HEK293 (cell line): ENCODE data around the gene SYPL2.

Source experiments
- CTCF ChIA-PET: fragments of 350-600 bp; formaldehyde crosslinking; extraction: SDS; loops from one replicate; lab custom pipeline; 2021; ENCODE audit warnings: antibody characterized with exemption; lab: Yijun Ruan, JAX
- POLR2A ChIA-PET: fragments of 300-600 bp; formaldehyde crosslinking; extraction: SDS; loops from one replicate; lab custom pipeline; 2020; ENCODE audit warnings: antibody characterized with exemption, inconsistent platforms; lab: Yijun Ruan, JAX
- H3K27ac ChIP-seq: fragments of 200-500 bp; sonication (Bioruptor generic); 2 replicates; pipeline ENCODE4 v1.5.1; 2014; ENCODE audit warnings: low read depth, low read length, control low read depth, inconsistent platforms; ENCODE audit errors: extremely low read depth
- H3K36me3 ChIP-seq, 2 experiments: fragments of 200-500 bp in 1 of 2; sonication (Bioruptor generic) in 1 of 2; 1 replicate in 1 of 2; 2 replicates in 1 of 2; pipeline ENCODE4 v1.5.1; 2014 to 2017; ENCODE audit warnings: inconsistent platforms in 2 of 2, low read length in 2 of 2; ENCODE audit not compliant: control insufficient read depth in 2 of 2, insufficient read depth in 1 of 2
- H3K4me1 ChIP-seq: fragments of 200-500 bp; sonication (Bioruptor generic); 2 replicates; pipeline ENCODE4 v1.5.1; 2014; ENCODE audit warnings: mild to moderate bottlenecking, low read length, inconsistent platforms; ENCODE audit not compliant: control insufficient read depth, insufficient read depth
- H3K4me3 ChIP-seq: 2 replicates; pipeline ENCODE4 v1.5.1; 2011; ENCODE audit warnings: low read depth, mild to moderate bottlenecking, control low read depth, low read length, moderate library complexity
- H3K9me3 ChIP-seq: fragments of 200-500 bp; sonication (Bioruptor generic); 2 replicates; pipeline ENCODE4 v1.5.1; 2014; ENCODE audit warnings: low read depth, low read length, inconsistent platforms; ENCODE audit not compliant: control insufficient read depth, insufficient read depth
- PRDM6 ChIP-seq: fragments of 450-650 bp; formaldehyde crosslinking; IDR thresholded peaks from 2 replicates; pipeline ENCODE4 v1.5.1; 2017; ENCODE audit warnings: missing biosample characterization, missing genetic modification characterization
- SETDB1 ChIP-seq: IDR thresholded peaks from one replicate; pipeline ENCODE4 v1.6.1; 2017; ENCODE audit warnings: mild to moderate bottlenecking, low read length, moderate library complexity, mixed read lengths; ENCODE audit not compliant: insufficient read length
- SP7 ChIP-seq: fragments of 450-650 bp; formaldehyde crosslinking; IDR thresholded peaks from 2 replicates; pipeline ENCODE4 v1.5.1; 2016; ENCODE audit warnings: missing biosample characterization, missing genetic modification characterization
- TRIM28 ChIP-seq: IDR thresholded peaks from 2 replicates; pipeline ENCODE4 v1.6.1; 2011; ENCODE audit warnings: low read length, control low read depth, borderline replicate concordance
- ZBTB8A ChIP-seq: fragments of 450-650 bp; formaldehyde crosslinking; IDR thresholded peaks from 2 replicates; pipeline ENCODE4 v1.5.1; 2016; ENCODE audit warnings: missing biosample characterization, missing genetic modification characterization
- ZFP37 ChIP-seq: fragments of 450-650 bp; formaldehyde crosslinking; IDR thresholded peaks from 2 replicates; pipeline ENCODE4 v1.5.1; 2016; ENCODE audit warnings: missing biosample characterization, missing genetic modification characterization
- ZNF10 ChIP-seq: fragments of 450-650 bp; formaldehyde crosslinking; IDR thresholded peaks from 2 replicates; pipeline ENCODE4 v1.5.1; 2017; ENCODE audit warnings: missing biosample characterization, missing genetic modification characterization
- ZNF112 ChIP-seq: fragments of 450-650 bp; formaldehyde crosslinking; IDR thresholded peaks from 2 replicates; pipeline ENCODE4 v1.5.0; 2017; ENCODE audit warnings: missing biosample characterization, missing genetic modification characterization
- ZNF114 ChIP-seq: fragments of 450-650 bp; formaldehyde crosslinking; IDR thresholded peaks from 2 replicates; pipeline ENCODE4 v1.5.0; 2017; ENCODE audit warnings: missing biosample characterization, missing genetic modification characterization
- ZNF155 ChIP-seq: fragments of 450-650 bp; formaldehyde crosslinking; IDR thresholded peaks from 2 replicates; pipeline ENCODE4 v1.5.1; 2016; ENCODE audit warnings: missing biosample characterization, missing genetic modification characterization
- ZNF157 ChIP-seq: fragments of 450-650 bp; formaldehyde crosslinking; IDR thresholded peaks from 2 replicates; pipeline ENCODE4 v1.5.1; 2016; ENCODE audit warnings: missing biosample characterization, missing genetic modification characterization
- ZNF341 ChIP-seq: fragments of 450-650 bp; formaldehyde crosslinking; IDR thresholded peaks from 2 replicates; pipeline ENCODE4; 2016; ENCODE audit warnings: low read depth, missing biosample characterization, missing genetic modification characterization
- ZNF366 ChIP-seq: fragments of 450-650 bp; formaldehyde crosslinking; conservative IDR thresholded peaks from 2 replicates; pipeline ENCODE4 v1.5.1; 2016; ENCODE audit warnings: missing biosample characterization, missing genetic modification characterization
- ZNF48 ChIP-seq: fragments of 450-650 bp; formaldehyde crosslinking; IDR thresholded peaks from 2 replicates; pipeline ENCODE4 v1.5.1; 2016; ENCODE audit warnings: missing biosample characterization, missing genetic modification characterization
- ZNF521 ChIP-seq: fragments of 450-650 bp; formaldehyde crosslinking; IDR thresholded peaks from 2 replicates; pipeline ENCODE4 v1.5.1; 2017; ENCODE audit warnings: missing biosample characterization, mild to moderate bottlenecking, missing genetic modification characterization
- ZNF544 ChIP-seq: fragments of 450-650 bp; formaldehyde crosslinking; IDR thresholded peaks from 2 replicates; pipeline ENCODE4 v1.5.0; 2017; ENCODE audit warnings: missing biosample characterization, missing genetic modification characterization
- ZNF549 ChIP-seq: fragments of 450-650 bp; IDR thresholded peaks from 2 replicates; pipeline ENCODE4 v1.5.1; 2018; ENCODE audit warnings: missing biosample characterization, missing genetic modification characterization, mild to moderate bottlenecking, inconsistent platforms, moderate library complexity
- ZNF558 ChIP-seq: fragments of 450-650 bp; formaldehyde crosslinking; IDR thresholded peaks from 2 replicates; pipeline ENCODE4 v1.5.1; 2016; ENCODE audit warnings: missing biosample characterization, missing genetic modification characterization
- ZNF585B ChIP-seq: fragments of 450-650 bp; formaldehyde crosslinking; IDR thresholded peaks from 2 replicates; pipeline ENCODE4 v1.5.1; 2016; ENCODE audit warnings: missing biosample characterization, missing genetic modification characterization
- ZNF596 ChIP-seq: fragments of 450-650 bp; IDR thresholded peaks from 2 replicates; pipeline ENCODE4 v1.5.0; 2018; ENCODE audit warnings: missing biosample characterization, mild to moderate bottlenecking, missing genetic modification characterization, moderate library complexity
- ZNF639 ChIP-seq: fragments of 450-650 bp; formaldehyde crosslinking; IDR thresholded peaks from 2 replicates; pipeline ENCODE4 v1.5.1; 2016; ENCODE audit warnings: missing biosample characterization, missing genetic modification characterization
- ZNF658 ChIP-seq: fragments of 450-650 bp; formaldehyde crosslinking; IDR thresholded peaks from 2 replicates; pipeline ENCODE4; 2016; ENCODE audit warnings: missing biosample characterization, missing genetic modification characterization
- ZSCAN18 ChIP-seq: fragments of 450-650 bp; formaldehyde crosslinking; IDR thresholded peaks from 2 replicates; pipeline ENCODE4 v1.5.1; 2016; ENCODE audit warnings: missing biosample characterization, missing genetic modification characterization
- ZXDB ChIP-seq: fragments of 450-650 bp; formaldehyde crosslinking; IDR thresholded peaks from 2 replicates; pipeline ENCODE4 v1.5.1; 2016; ENCODE audit warnings: missing biosample characterization, missing genetic modification characterization
- TF ChIP-seq, protein P1 (sequence below): fragments of 450-650 bp; formaldehyde crosslinking; IDR thresholded peaks from 2 replicates; pipeline ENCODE4 v1.5.1; 2016; ENCODE audit warnings: missing biosample characterization, missing genetic modification characterization
- TF ChIP-seq, protein P2 (sequence below): fragments of 450-650 bp; formaldehyde crosslinking; IDR thresholded peaks from 2 replicates; pipeline ENCODE4 v1.5.1; 2017; ENCODE audit warnings: missing biosample characterization, missing genetic modification characterization

SYPL2 gene

GRCh38 chr1:109454497-109455133 lies 11.7 kb upstream of the SYPL2 start (continued):
- TF ChIP-seq ZNF155 (tag by site-specific recombination) (no peak), ZNF596 (tag by site-specific recombination) (no peak), ZNF549 (no peak), TRIM28 (peak; percentile 93), ZNF558 (tag by site-specific recombination) (no peak), ZNF366 (tag by site-specific recombination) (no peak), ZNF157 (tag by site-specific recombination) (no peak), ZSCAN18 (tag by site-specific recombination) (no peak), ZBTB8A (no peak), ZNF114 (no peak), ZNF341 (no peak), ZNF521 (tag by site-specific recombination) (no peak), ZNF48 (tag by site-specific recombination) (no peak), SETDB1 (peak; percentile 100), SP7 (no peak), ZNF639 (tag by site-specific recombination) (no peak), ZFP37 (tag by site-specific recombination) (no peak), PRDM6 (tag by site-specific recombination) (no peak), ZNF585B (tag by site-specific recombination) (no peak), ZNF112 (tag by site-specific recombination) (no peak)
- TF ChIP-seq, protein P1, sequence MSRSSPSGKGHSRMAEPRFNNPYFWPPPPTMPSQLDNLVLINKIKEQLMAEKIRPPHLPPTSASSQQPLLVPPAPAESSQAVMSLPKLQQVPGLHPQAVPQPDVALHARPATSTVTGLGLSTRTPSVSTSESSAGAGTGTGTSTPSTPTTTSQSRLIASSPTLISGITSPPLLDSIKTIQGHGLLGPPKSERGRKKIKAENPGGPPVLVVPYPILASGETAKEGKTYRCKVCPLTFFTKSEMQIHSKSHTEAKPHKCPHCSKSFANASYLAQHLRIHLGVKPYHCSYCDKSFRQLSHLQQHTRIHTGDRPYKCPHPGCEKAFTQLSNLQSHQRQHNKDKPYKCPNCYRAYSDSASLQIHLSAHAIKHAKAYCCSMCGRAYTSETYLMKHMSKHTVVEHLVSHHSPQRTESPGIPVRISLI (tag by site-specific recombination), result no peak

DNA sequence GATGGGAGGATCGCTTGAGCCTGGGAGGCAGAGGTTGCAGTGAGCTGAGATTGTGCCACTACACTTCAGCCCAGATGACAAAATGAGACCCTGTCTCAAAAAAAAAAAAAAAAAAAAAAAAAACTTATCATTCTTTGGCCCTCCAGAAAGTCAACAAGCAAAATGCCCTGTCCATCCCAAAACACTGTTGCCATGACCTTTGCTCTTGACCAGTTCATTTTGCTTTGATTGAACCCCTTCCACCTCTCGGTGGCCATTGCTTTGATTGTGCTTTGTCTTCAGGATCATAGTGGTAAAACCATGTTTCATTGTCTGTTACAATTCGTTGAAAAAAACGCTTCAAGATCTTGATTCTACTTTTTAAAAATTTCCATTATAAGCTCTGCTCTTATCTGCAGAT lies 8.5 kb upstream of the SYPL2 start:
- no peaks in the 10 kb centered on the region for H3K4me1 ChIP-seq
- no peak overlapping the region for H3K27ac ChIP-seq
- no peaks in the 10 kb centered on the region for H3K9me3 ChIP-seq
- ChIA-PET CTCF (interaction anchor here (0.7 to 2.5 kb wide), 2 partner anchors 74 to 192 kb away, joined by 3 to 8 read pairs; no protein-coding TSS in a partner anchor), POLR2A (interaction anchor here (0.7 kb wide), 1 partner anchor 244 kb away, joined by 6 read pairs; the partner anchor contains the start of gene SARS1)
- H3K4me3 ChIP-seq, result no peak overlapping the region
- TF ChIP-seq ZNF544 (tag by site-specific recombination), result no peak
- TF ChIP-seq, protein P2, sequence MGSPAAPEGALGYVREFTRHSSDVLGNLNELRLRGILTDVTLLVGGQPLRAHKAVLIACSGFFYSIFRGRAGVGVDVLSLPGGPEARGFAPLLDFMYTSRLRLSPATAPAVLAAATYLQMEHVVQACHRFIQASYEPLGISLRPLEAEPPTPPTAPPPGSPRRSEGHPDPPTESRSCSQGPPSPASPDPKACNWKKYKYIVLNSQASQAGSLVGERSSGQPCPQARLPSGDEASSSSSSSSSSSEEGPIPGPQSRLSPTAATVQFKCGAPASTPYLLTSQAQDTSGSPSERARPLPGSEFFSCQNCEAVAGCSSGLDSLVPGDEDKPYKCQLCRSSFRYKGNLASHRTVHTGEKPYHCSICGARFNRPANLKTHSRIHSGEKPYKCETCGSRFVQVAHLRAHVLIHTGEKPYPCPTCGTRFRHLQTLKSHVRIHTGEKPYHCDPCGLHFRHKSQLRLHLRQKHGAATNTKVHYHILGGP (tag by site-specific recombination), result no peak
- TF ChIP-seq ZNF10 (tag by site-specific recombination), result no peak
- TF ChIP-seq ZNF112 (tag by site-specific recombination), result no peak
- no peak for TF ChIP-seq ZXDB
- TF ChIP-seq ZNF658 (tag by site-specific recombination), result no peak
- H3K36me3 ChIP-seq, result no peaks in the 10 kb centered on the region
